Measurements from ENCODE around the gene NIPA2. TPM values are rescaled to one million over a fixed set of nuclear protein-coding genes. Genes with fewer than 3 reads are reported as not detected.

Gene NIPA2
- total and polyA plus RNA-seq, 3 donors from 2014 or later: 31.4 to 47.1 (median 33.9) TPM

GRCh38 chr15:22887157-22887951 lies 48.9 kb downstream of the NIPA2 start:
- TF ChIP-seq CTCF (IDR thresholded peaks at IDR 0.05): no peak
- TF ChIP-seq POLR2A (IDR thresholded peaks at IDR 0.05): no peak
- H3K9me3 ChIP-seq: no peaks in the 10 kb centered on the region
- no peak overlapping the region for H3K27ac ChIP-seq
- no peak overlapping the region for H3K4me3 ChIP-seq
- H3K4me1 ChIP-seq: no peaks in the 10 kb centered on the region
- no peaks in the 10 kb centered on the region for H3K36me3 ChIP-seq (ENCODE audit: low read depth, missing control alignments)
- H3K27me3 ChIP-seq: no peaks in the 10 kb centered on the region
- WGBS, 2 donors: 85 to 93% methylated on average over 14 of the region's 14 CpGs
- DNase-seq: no peak
- intact Hi-C loops (cut with DNase I; ENCODE audit: low total_unique reads): no loop called here

- H3K36me3 ChIP-seq (ENCODE audit: low read depth, missing control alignments): no peaks in the 10 kb centered on the region
- H3K4me1 ChIP-seq: no peaks in the 10 kb centered on the region
- no peak overlapping the region for H3K27ac ChIP-seq
- TF ChIP-seq CTCF (IDR thresholded peaks at IDR 0.05): no peak
- TF ChIP-seq POLR2A (IDR thresholded peaks at IDR 0.05): no peak
- no peak for DNase-seq
- H3K9me3 ChIP-seq: no peaks in the 10 kb centered on the region
- WGBS, 2 donors: 85 to 93% methylated on average over 9 of the region's 9 CpGs
- no peaks in the 10 kb centered on the region for H3K27me3 ChIP-seq
- intact Hi-C loops (cut with DNase I; ENCODE audit: low total_unique reads): no loop called here
- no peak overlapping the region for H3K4me3 ChIP-seq
Observed at GRCh38 chr15:22888120-22888859, 49.8 kb downstream of the NIPA2 start.

GRCh38 chr15:22889146-22889818 lies 50.8 kb downstream of the NIPA2 start:
- Histone ChIP-seq H3K36me3 (ENCODE audit: low read depth, missing control alignments) (no peaks in the 10 kb centered on the region), H3K27me3 (no peaks in the 10 kb centered on the region), H3K9me3 (no peaks in the 10 kb centered on the region), H3K27ac (no peak overlapping the region), H3K4me3 (no peak overlapping the region), H3K4me1 (no peaks in the 10 kb centered on the region)
- DNase-seq: no peak
- intact Hi-C loops (cut with DNase I; ENCODE audit: low total_unique reads): no loop called here
- 94 to 96% methylated on average over 14 of the region's 14 CpGs for WGBS, 2 donors
- no peak for TF ChIP-seq POLR2A (IDR thresholded peaks at IDR 0.05)
- TF ChIP-seq CTCF (IDR thresholded peaks at IDR 0.05): no peak

GRCh38 chr15:22890296-22890695 lies 51.8 kb downstream of the NIPA2 start:
- DNase-seq: no peak
- Histone ChIP-seq H3K27me3 (no peaks in the 10 kb centered on the region), H3K4me1 (no peaks in the 10 kb centered on the region), H3K4me3 (no peak overlapping the region), H3K27ac (no peak overlapping the region), H3K36me3 (ENCODE audit: low read depth, missing control alignments) (no peaks in the 10 kb centered on the region), H3K9me3 (no peaks in the 10 kb centered on the region)
- intact Hi-C loops (cut with DNase I; ENCODE audit: low total_unique reads): no loop called here
- WGBS, 2 donors: 92 to 95% methylated on average over 6 to 11 of the region's 11 CpGs
- no peak for TF ChIP-seq POLR2A (IDR thresholded peaks at IDR 0.05)
- no peak for TF ChIP-seq CTCF (IDR thresholded peaks at IDR 0.05)
